Hippocampal formation (tissue), 2 donors: ENCODE measurements around the gene TAOK1.

Experiments
- DNase-seq, 2 donors: peaks; one replicate each; lab custom pipeline; 2025; lab: John Stamatoyannopoulos, UW

Gene TAOK1

GRCh38 chr17:29379084-29379991, 10.8 kb upstream of the TAOK1 start:
- peak in 1 of 2 donors; percentile 68 for DNase-seq

GRCh38 chr17:29383686-29384085, 6.5 kb upstream of the TAOK1 start:
- DNase-seq, result no peak

- no peak for DNase-seq
These were observed 5.3 kb upstream of the TAOK1 start for GRCh38 chr17:29384901-29385300.

GRCh38 chr17:29386760-29387159, 3.4 kb upstream of the TAOK1 start:
- no peak for DNase-seq

GRCh38 chr17:29388937-29389336, 1.2 kb upstream of the TAOK1 start:
- DNase-seq, result no peak

GRCh38 chr17:29390851-29391631, 878 bp downstream of the TAOK1 start:
- peak; percentile 23 to 29 for DNase-seq

- DNase-seq, result no peak
These were observed 3.3 kb downstream of the TAOK1 start for GRCh38 chr17:29393436-29393835.

GRCh38 chr17:29394761-29395160, 4.6 kb downstream of the TAOK1 start:
- DNase-seq, result no peak

- DNase-seq, result no peak
These were observed 5.9 kb downstream of the TAOK1 start for GRCh38 chr17:29396066-29396465.

GRCh38 chr17:29399634-29400033, 9.5 kb downstream of the TAOK1 start:
- DNase-seq, result no peak

GRCh38 chr17:29400818-29401217, 10.7 kb downstream of the TAOK1 start:
- DNase-seq, result no peak

GRCh38 chr17:29401258-29401657, 11.1 kb downstream of the TAOK1 start:
- DNase-seq, result no peak

- no peak for DNase-seq
These were observed 17.7 kb downstream of the TAOK1 start for GRCh38 chr17:29407856-29408255.

GRCh38 chr17:29409963-29410362, 19.8 kb downstream of the TAOK1 start:
- no peak for DNase-seq

- no peak for DNase-seq
These were observed 22.8 kb downstream of the TAOK1 start for GRCh38 chr17:29412780-29413565.

GRCh38 chr17:29420128-29420527, 30.0 kb downstream of the TAOK1 start:
- no peak for DNase-seq

GRCh38 chr17:29430275-29430674, 40.1 kb downstream of the TAOK1 start:
- no peak for DNase-seq

- no peak for DNase-seq
These were observed 43.4 kb downstream of the TAOK1 start for GRCh38 chr17:29433541-29433940.

- no peak for DNase-seq
These were observed 44.4 kb downstream of the TAOK1 start for GRCh38 chr17:29434550-29434949.

GRCh38 chr17:29442451-29442850, 52.3 kb downstream of the TAOK1 start:
- no peak for DNase-seq

- no peak for DNase-seq
These were observed 53.0 kb downstream of the TAOK1 start for GRCh38 chr17:29443041-29443739.

- no peak for DNase-seq
These were observed 54.4 kb downstream of the TAOK1 start for GRCh38 chr17:29444589-29444988.
